Neural cell (in vitro differentiated cells): ENCODE measurements around the gene MLPH. TPM values are rescaled to one million over a fixed set of nuclear protein-coding genes. Genes with fewer than 3 reads are reported as not detected.

Source experiments
- H2AFZ ChIP-seq: fragments of 200-600, 300-800 bp; sonication (generic), shearing (Covaris generic); 2 replicates; pipeline ENCODE4 v1.6.0; 2014; ENCODE audit warnings: low read depth, mild to moderate bottlenecking, antibody characterized with exemption, low read length, moderate library complexity
- H3F3A ChIP-seq: fragments of 200-600 bp; shearing (Covaris generic); 2 replicates; pipeline ENCODE4 v1.6.1; 2016; ENCODE audit warnings: mild to moderate bottlenecking, moderate library complexity, mixed read lengths, antibody characterized with exemption, low read length; ENCODE audit not compliant: insufficient read depth, poor library complexity, severe bottlenecking
- H3K27ac ChIP-seq: fragments of 200-600, 300-800 bp; sonication (generic), shearing (Covaris generic); 2 replicates; pipeline ENCODE4 v1.5.1; 2014; ENCODE audit warnings: mild to moderate bottlenecking, low read length, moderate library complexity
- H3K27me3 ChIP-seq: fragments of 300-800, 200-600 bp; sonication (generic), shearing (Covaris generic); 2 replicates; pipeline ENCODE4 v1.6.0; 2014; ENCODE audit warnings: mild to moderate bottlenecking, low read depth, low read length, moderate library complexity; ENCODE audit not compliant: insufficient read depth
- H3K36me3 ChIP-seq: fragments of 300-800, 200-600 bp; sonication (generic), shearing (Covaris generic); 2 replicates; pipeline ENCODE4 v1.5.1; 2014; ENCODE audit warnings: mild to moderate bottlenecking, antibody characterized with exemption, low read length, moderate library complexity; ENCODE audit not compliant: insufficient read depth
- H3K4me2 ChIP-seq: fragments of 300-800, 200-600 bp; sonication (generic), shearing (Covaris generic); 2 replicates; pipeline ENCODE4 v1.6.0; 2014; ENCODE audit warnings: mild to moderate bottlenecking, low read length
- H3K4me3 ChIP-seq: fragments of 300-800, 200-600 bp; sonication (generic), shearing (Covaris generic); 2 replicates; pipeline ENCODE4 v1.5.1; 2014; ENCODE audit warnings: mild to moderate bottlenecking, low read length, moderate library complexity
- H3K79me2 ChIP-seq: fragments of 200-600 bp; shearing (Covaris generic); replicated peaks from 2 replicates; pipeline ENCODE4 v1.6.0; 2014; ENCODE audit warnings: mild to moderate bottlenecking, low read length, moderate library complexity; ENCODE audit not compliant: insufficient read depth
- H3K9ac ChIP-seq: fragments of 300-800, 200-600 bp; sonication (generic), shearing (Covaris generic); 2 replicates; pipeline ENCODE4 v1.6.1; 2016; ENCODE audit warnings: mild to moderate bottlenecking, low read length, mixed read lengths
- H3K9me2 ChIP-seq: fragments of 200-600 bp; shearing (Covaris generic); 2 replicates; pipeline ENCODE4 v1.6.1; 2016; ENCODE audit warnings: mild to moderate bottlenecking, low read length, mixed read lengths; ENCODE audit not compliant: insufficient read depth
- H3K9me3 ChIP-seq: fragments of 200-600, 300-800 bp; sonication (generic), shearing (Covaris generic); 2 replicates; pipeline ENCODE4 v1.6.1; 2016; ENCODE audit warnings: mild to moderate bottlenecking, mixed run types, low read length, moderate library complexity, mixed read lengths
- H4K20me1 ChIP-seq: fragments of 200-600 bp; shearing (Covaris generic); 2 replicates; pipeline ENCODE4 v1.6.1; 2016; ENCODE audit warnings: mild to moderate bottlenecking, mixed run types; ENCODE audit not compliant: insufficient read depth
- CTCF ChIP-seq: fragments of 450-650 bp; IDR thresholded peaks from 2 replicates; pipeline ENCODE4 v1.5.1; 2014; ENCODE audit warnings: antibody characterized with exemption, mild to moderate bottlenecking, moderate library complexity; ENCODE audit not compliant: poor library complexity, severe bottlenecking
- EP300 ChIP-seq: fragments of 450-650 bp; conservative IDR thresholded peaks from 2 replicates; pipeline ENCODE4 v1.6.1; 2014; ENCODE audit warnings: antibody characterized with exemption, mild to moderate bottlenecking, moderate library complexity; ENCODE audit not compliant: poor library complexity, severe bottlenecking
- EZH2 ChIP-seq: fragments of 200-600, 300-800 bp; shearing (Covaris generic), sonication (generic); IDR thresholded peaks from 2 replicates; pipeline ENCODE4 v1.6.1; 2014; ENCODE audit warnings: antibody characterized with exemption, low read length, borderline replicate concordance, mild to moderate bottlenecking; ENCODE audit not compliant: insufficient read depth, poor library complexity, severe bottlenecking
- MXI1 ChIP-seq: fragments of 450-650 bp; conservative IDR thresholded peaks from 2 replicates; pipeline ENCODE4 v1.6.1; 2014; ENCODE audit warnings: antibody characterized with exemption, mild to moderate bottlenecking; ENCODE audit not compliant: poor library complexity, severe bottlenecking
- POLR2AphosphoS5 ChIP-seq: IDR thresholded peaks from 2 replicates; pipeline ENCODE4 v1.6.1; 2012
- RAD21 ChIP-seq: fragments of 450-650 bp; conservative IDR thresholded peaks from 2 replicates; pipeline ENCODE4 v1.6.1; 2014; ENCODE audit warnings: antibody characterized with exemption, mild to moderate bottlenecking, moderate library complexity
- REST ChIP-seq: IDR thresholded peaks from 2 replicates; pipeline ENCODE4 v1.6.1; 2012; ENCODE audit warnings: borderline replicate concordance
- SMC3 ChIP-seq: fragments of 450-650 bp; conservative IDR thresholded peaks from 2 replicates; pipeline ENCODE4 v1.6.1; 2014; ENCODE audit warnings: antibody characterized with exemption, mild to moderate bottlenecking, moderate library complexity; ENCODE audit not compliant: poor library complexity
- TAF1 ChIP-seq: IDR thresholded peaks from 2 replicates; pipeline ENCODE4 v1.6.1; 2012; ENCODE audit warnings: low read depth
- polyA plus RNA-seq: library from polyadenylated mRNA; depleted of rRNA; stranded (reverse); fragments of >200 nt; gene quantifications from 2 replicates; pipeline ENCODE4 v1.2.3, GENCODE V29; 2014

The MLPH gene
- polyA plus RNA-seq, 1 donor from 2014 or later = not detected

- H3F3A ChIP-seq = no peaks in the 10 kb centered on the region
- H3K27ac ChIP-seq = no peak overlapping the region
- H3K9me2 ChIP-seq = no peaks in the 10 kb centered on the region
- no peaks in the 10 kb centered on the region for H3K79me2 ChIP-seq
- H3K4me3 ChIP-seq = no peak overlapping the region
- no peaks in the 10 kb centered on the region for H3K27me3 ChIP-seq
- H4K20me1 ChIP-seq = no peaks in the 10 kb centered on the region
- H3K36me3 ChIP-seq = no peaks in the 10 kb centered on the region
- no peak overlapping the region for H2AFZ ChIP-seq
- TF ChIP-seq RAD21 (no peak), REST (no peak), POLR2AphosphoS5 (no peak), CTCF (no peak), TAF1 (no peak), SMC3 (no peak), EP300 (no peak), EZH2 (no peak), MXI1 (no peak)
- no peak overlapping the region for H3K9ac ChIP-seq
- H3K4me2 ChIP-seq = no peak overlapping the region
- no peaks in the 10 kb centered on the region for H3K9me3 ChIP-seq
These were observed 28.1 kb downstream of the MLPH start for GRCh38 chr2:237515166-237515565.

GRCh38 chr2:237515621-237516275 lies 28.7 kb downstream of the MLPH start:
- TF ChIP-seq REST (no peak), EZH2 (no peak), POLR2AphosphoS5 (no peak), SMC3 (no peak), TAF1 (no peak), CTCF (no peak), MXI1 (no peak), RAD21 (no peak), EP300 (no peak)
- Histone ChIP-seq H3F3A (no peaks in the 10 kb centered on the region), H2AFZ (no peak overlapping the region), H3K9ac (no peak overlapping the region), H3K27ac (no peak overlapping the region), H3K4me2 (no peak overlapping the region), H3K4me3 (no peak overlapping the region), H3K9me3 (no peaks in the 10 kb centered on the region), H4K20me1 (no peaks in the 10 kb centered on the region), H3K79me2 (no peaks in the 10 kb centered on the region), H3K27me3 (no peaks in the 10 kb centered on the region), H3K36me3 (no peaks in the 10 kb centered on the region), H3K9me2 (no peaks in the 10 kb centered on the region)
